HL-60 (cell line): ENCODE data around the gene GRXCR2.

Experiments used
- GABPA ChIP-seq: IDR thresholded peaks from 2 replicates; pipeline ENCODE4 v1.6.1; 2012; ENCODE audit warnings: low read depth
- POLR2AphosphoS5 ChIP-seq: IDR thresholded peaks from 2 replicates; pipeline ENCODE4 v1.6.1; 2012; ENCODE audit warnings: low read depth
- TF ChIP-seq, protein P1 (sequence below): IDR thresholded peaks from one replicate; pipeline ENCODE4 v1.5.1; 2011; ENCODE audit warnings: low read length, control low read depth, inconsistent platforms; ENCODE audit not compliant: insufficient read depth
- TF ChIP-seq, protein P2 (sequence below): IDR thresholded peaks from 2 replicates; pipeline ENCODE4 v1.6.1; 2012; ENCODE audit warnings: low read depth; ENCODE audit not compliant: insufficient replicate concordance

DNA sequence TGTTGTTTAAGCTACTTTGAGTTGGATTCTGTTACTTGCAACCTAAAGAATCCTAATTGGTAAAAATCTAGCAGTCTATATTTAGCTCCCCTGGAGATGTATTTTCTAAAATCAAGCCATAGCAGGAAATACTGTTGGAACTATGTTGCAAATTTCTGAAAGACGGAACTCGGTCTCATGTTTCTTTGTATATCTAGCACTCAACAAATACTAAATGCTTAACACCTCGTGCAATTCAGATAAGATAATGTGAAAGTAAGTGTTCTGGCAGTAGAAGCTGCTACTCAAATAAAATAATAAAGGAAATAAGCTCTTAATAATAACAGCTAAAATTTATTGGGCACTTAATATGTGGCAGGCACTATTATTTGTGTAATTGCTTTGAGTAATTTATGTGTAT is 26.7 kb downstream of the GRXCR2 start:
- no peak for TF ChIP-seq GABPA
- TF ChIP-seq, protein P1, sequence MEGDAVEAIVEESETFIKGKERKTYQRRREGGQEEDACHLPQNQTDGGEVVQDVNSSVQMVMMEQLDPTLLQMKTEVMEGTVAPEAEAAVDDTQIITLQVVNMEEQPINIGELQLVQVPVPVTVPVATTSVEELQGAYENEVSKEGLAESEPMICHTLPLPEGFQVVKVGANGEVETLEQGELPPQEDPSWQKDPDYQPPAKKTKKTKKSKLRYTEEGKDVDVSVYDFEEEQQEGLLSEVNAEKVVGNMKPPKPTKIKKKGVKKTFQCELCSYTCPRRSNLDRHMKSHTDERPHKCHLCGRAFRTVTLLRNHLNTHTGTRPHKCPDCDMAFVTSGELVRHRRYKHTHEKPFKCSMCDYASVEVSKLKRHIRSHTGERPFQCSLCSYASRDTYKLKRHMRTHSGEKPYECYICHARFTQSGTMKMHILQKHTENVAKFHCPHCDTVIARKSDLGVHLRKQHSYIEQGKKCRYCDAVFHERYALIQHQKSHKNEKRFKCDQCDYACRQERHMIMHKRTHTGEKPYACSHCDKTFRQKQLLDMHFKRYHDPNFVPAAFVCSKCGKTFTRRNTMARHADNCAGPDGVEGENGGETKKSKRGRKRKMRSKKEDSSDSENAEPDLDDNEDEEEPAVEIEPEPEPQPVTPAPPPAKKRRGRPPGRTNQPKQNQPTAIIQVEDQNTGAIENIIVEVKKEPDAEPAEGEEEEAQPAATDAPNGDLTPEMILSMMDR, result no peak
- TF ChIP-seq, protein P2, sequence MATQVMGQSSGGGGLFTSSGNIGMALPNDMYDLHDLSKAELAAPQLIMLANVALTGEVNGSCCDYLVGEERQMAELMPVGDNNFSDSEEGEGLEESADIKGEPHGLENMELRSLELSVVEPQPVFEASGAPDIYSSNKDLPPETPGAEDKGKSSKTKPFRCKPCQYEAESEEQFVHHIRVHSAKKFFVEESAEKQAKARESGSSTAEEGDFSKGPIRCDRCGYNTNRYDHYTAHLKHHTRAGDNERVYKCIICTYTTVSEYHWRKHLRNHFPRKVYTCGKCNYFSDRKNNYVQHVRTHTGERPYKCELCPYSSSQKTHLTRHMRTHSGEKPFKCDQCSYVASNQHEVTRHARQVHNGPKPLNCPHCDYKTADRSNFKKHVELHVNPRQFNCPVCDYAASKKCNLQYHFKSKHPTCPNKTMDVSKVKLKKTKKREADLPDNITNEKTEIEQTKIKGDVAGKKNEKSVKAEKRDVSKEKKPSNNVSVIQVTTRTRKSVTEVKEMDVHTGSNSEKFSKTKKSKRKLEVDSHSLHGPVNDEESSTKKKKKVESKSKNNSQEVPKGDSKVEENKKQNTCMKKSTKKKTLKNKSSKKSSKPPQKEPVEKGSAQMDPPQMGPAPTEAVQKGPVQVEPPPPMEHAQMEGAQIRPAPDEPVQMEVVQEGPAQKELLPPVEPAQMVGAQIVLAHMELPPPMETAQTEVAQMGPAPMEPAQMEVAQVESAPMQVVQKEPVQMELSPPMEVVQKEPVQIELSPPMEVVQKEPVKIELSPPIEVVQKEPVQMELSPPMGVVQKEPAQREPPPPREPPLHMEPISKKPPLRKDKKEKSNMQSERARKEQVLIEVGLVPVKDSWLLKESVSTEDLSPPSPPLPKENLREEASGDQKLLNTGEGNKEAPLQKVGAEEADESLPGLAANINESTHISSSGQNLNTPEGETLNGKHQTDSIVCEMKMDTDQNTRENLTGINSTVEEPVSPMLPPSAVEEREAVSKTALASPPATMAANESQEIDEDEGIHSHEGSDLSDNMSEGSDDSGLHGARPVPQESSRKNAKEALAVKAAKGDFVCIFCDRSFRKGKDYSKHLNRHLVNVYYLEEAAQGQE, result no peak
- TF ChIP-seq POLR2AphosphoS5, result no peak
